HepG2 (cell line): Measurements from ENCODE around the gene CARHSP1. TPM values are rescaled to one million over a fixed set of nuclear protein-coding genes. Genes with fewer than 3 reads are reported as not detected.

Experiments used
- ATF7-NPFF ChIP-seq: sonication (generic); formaldehyde crosslinking; IDR thresholded peaks from 2 replicates; pipeline ENCODE4 v1.8.1; 2023; ENCODE audit warnings: mild to moderate bottlenecking, low read depth, missing genetic modification reagents, moderate library complexity
- EHMT2 ChIP-seq: fragments of 200-600 bp; sonication (generic); IDR thresholded peaks from 2 replicates; pipeline ENCODE4 v1.7.0; 2017; ENCODE audit warnings: antibody characterized with exemption, low read depth, low read length, borderline replicate concordance
- GZF1 ChIP-seq: sonication (generic); formaldehyde crosslinking; IDR thresholded peaks from 2 replicates; pipeline ENCODE4 v1.5.1; 2020; ENCODE audit warnings: mild to moderate bottlenecking, missing genetic modification reagents
- HOXA5 ChIP-seq: sonication (generic); formaldehyde crosslinking; IDR thresholded peaks from 2 replicates; pipeline ENCODE4 v1.4.0; 2020; ENCODE audit warnings: missing genetic modification reagents
- MED1 ChIP-seq: sonication (generic); formaldehyde crosslinking; IDR thresholded peaks from 2 replicates; pipeline ENCODE4 v1.4.0; 2020; ENCODE audit warnings: missing genetic modification reagents
- NBN ChIP-seq: fragments of 450-650 bp; conservative IDR thresholded peaks from 2 replicates; pipeline ENCODE4 v1.6.1; 2017
- SCMH1 ChIP-seq: sonication (generic); formaldehyde crosslinking; IDR thresholded peaks from 2 replicates; pipeline ENCODE4 v1.9.0; 2021; ENCODE audit warnings: missing genetic modification reagents, mild to moderate bottlenecking, borderline replicate concordance
- SSRP1 ChIP-seq: IDR thresholded peaks from 2 replicates; pipeline ENCODE4 v1.6.1; 2016; ENCODE audit warnings: control low read depth
- STAT6 ChIP-seq: sonication (generic); formaldehyde crosslinking; IDR thresholded peaks from 2 replicates; pipeline ENCODE4 v1.4.0; 2020; ENCODE audit warnings: missing genetic modification reagents, mild to moderate bottlenecking, borderline replicate concordance
- WIZ ChIP-seq: sonication (generic); formaldehyde crosslinking; IDR thresholded peaks from 2 replicates; pipeline ENCODE4 v1.5.1; 2020; ENCODE audit warnings: mild to moderate bottlenecking, missing genetic modification reagents
- ZNF225 ChIP-seq: sonication (generic); formaldehyde crosslinking; IDR thresholded peaks from 2 replicates; pipeline ENCODE4 v1.4.0; 2020; ENCODE audit warnings: mild to moderate bottlenecking, missing genetic modification reagents
- ZNF264 ChIP-seq: sonication (generic); formaldehyde crosslinking; IDR thresholded peaks from 2 replicates; pipeline ENCODE4 v1.4.0; 2020; ENCODE audit warnings: missing genetic modification reagents
- ZNF317 ChIP-seq: sonication (generic); formaldehyde crosslinking; IDR thresholded peaks from 2 replicates; pipeline ENCODE4 v1.5.0; 2020; ENCODE audit warnings: mild to moderate bottlenecking, missing genetic modification reagents
- ZNF326 ChIP-seq: sonication (generic); formaldehyde crosslinking; IDR thresholded peaks from 2 replicates; pipeline ENCODE4 v1.4.0; 2020; ENCODE audit warnings: missing genetic modification reagents, borderline replicate concordance
- ZNF431 ChIP-seq: sonication (generic); formaldehyde crosslinking; IDR thresholded peaks from 2 replicates; pipeline ENCODE4 v1.9.0; 2022; ENCODE audit warnings: missing genetic modification reagents, low read depth, mild to moderate bottlenecking, borderline replicate concordance
- ZNF557 ChIP-seq: sonication (generic); formaldehyde crosslinking; IDR thresholded peaks from 2 replicates; pipeline ENCODE4 v1.4.0; 2020; ENCODE audit warnings: missing genetic modification reagents
- ZNF672 ChIP-seq: sonication (generic); formaldehyde crosslinking; IDR thresholded peaks from 2 replicates; pipeline ENCODE4 v1.8.1; 2022; ENCODE audit warnings: missing genetic modification reagents
- ZSCAN12 ChIP-seq: sonication (generic); formaldehyde crosslinking; IDR thresholded peaks from 2 replicates; pipeline ENCODE4 v1.9.0; 2021; ENCODE audit warnings: mild to moderate bottlenecking, missing genetic modification reagents
- polyA plus RNA-seq, 8 experiments: library from polyadenylated mRNA; depleted of rRNA in 3 of 8; stranded (reverse) in 7 of 8; unstranded in 1 of 8; fragments of >200 nt; fragmentation: Illumina TruSeq in 4 of 8; extraction: Trizol in 4 of 8; gene quantifications; 2 replicates each; pipeline versions ENCODE4 v1.2.1 to v1.2.3, GENCODE V29; 2011 to 2016; ENCODE audit warnings: low read depth in 4 of 8, missing spikeins in 1 of 8, mixed read lengths in 1 of 8; ENCODE audit not compliant: insufficient read depth in 1 of 8
- total RNA-seq, 5 experiments: library from RNA; depleted of rRNA; stranded (reverse); fragments of >200 nt; fragmentation: Illumina TruSeq; extraction: Trizol; gene quantifications; 2 replicates each; pipeline ENCODE4 v1.2.3, GENCODE V29; 2016; ENCODE audit warnings: low read depth in 1 of 5
- TF ChIP-seq, protein P1 (sequence below): sonication (generic); formaldehyde crosslinking; IDR thresholded peaks from 2 replicates; pipeline ENCODE4 v1.9.0; 2021; ENCODE audit warnings: missing genetic modification reagents, mild to moderate bottlenecking, borderline replicate concordance
- TF ChIP-seq, protein P2 (sequence below): IDR thresholded peaks from 2 replicates; pipeline ENCODE4 v1.6.1; 2016; ENCODE audit warnings: missing compliant biosample characterization, missing genetic modification reagents, borderline replicate concordance
- TF ChIP-seq, protein P3 (sequence below): sonication (generic); formaldehyde crosslinking; IDR thresholded peaks from 2 replicates; pipeline ENCODE4 v1.8.1; 2023; ENCODE audit warnings: mild to moderate bottlenecking, moderate library complexity, missing genetic modification reagents

Gene CARHSP1
- total and polyA plus RNA-seq, 2 of the 13 experiments (the other 11 are each of a cell fraction or from before 2014, with no cell fraction given), result 173 to 345 TPM

- TF ChIP-seq, protein P1, sequence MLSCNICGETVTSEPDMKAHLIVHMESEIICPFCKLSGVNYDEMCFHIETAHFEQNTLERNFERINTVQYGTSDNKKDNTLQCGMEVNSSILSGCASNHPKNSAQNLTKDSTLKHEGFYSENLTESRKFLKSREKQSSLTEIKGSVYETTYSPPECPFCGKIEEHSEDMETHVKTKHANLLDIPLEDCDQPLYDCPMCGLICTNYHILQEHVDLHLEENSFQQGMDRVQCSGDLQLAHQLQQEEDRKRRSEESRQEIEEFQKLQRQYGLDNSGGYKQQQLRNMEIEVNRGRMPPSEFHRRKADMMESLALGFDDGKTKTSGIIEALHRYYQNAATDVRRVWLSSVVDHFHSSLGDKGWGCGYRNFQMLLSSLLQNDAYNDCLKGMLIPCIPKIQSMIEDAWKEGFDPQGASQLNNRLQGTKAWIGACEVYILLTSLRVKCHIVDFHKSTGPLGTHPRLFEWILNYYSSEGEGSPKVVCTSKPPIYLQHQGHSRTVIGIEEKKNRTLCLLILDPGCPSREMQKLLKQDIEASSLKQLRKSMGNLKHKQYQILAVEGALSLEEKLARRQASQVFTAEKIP (CRISPR knock-in tag), result no peak
- TF ChIP-seq MED1 (CRISPR knock-in tag), result peak; percentile 99
- peak; percentile 99 for TF ChIP-seq ZNF264
- no peak for TF ChIP-seq NBN
- TF ChIP-seq ATF7-NPFF, result peak; percentile 94
- TF ChIP-seq STAT6 (CRISPR knock-in tag), result peak; percentile 100
- TF ChIP-seq GZF1 (CRISPR knock-in tag), result peak; percentile 81; the same call in 1 of the 2 replicates
- TF ChIP-seq EHMT2, result peak; percentile 75; the same call in 1 of the 2 replicates
- TF ChIP-seq ZNF225, result peak; percentile 33
- peak; percentile 98 for TF ChIP-seq HOXA5 (CRISPR knock-in tag)
- peak; percentile 96 for TF ChIP-seq ZNF557 (CRISPR knock-in tag)
- TF ChIP-seq ZNF317, result peak; percentile 95
- TF ChIP-seq, protein P2, sequence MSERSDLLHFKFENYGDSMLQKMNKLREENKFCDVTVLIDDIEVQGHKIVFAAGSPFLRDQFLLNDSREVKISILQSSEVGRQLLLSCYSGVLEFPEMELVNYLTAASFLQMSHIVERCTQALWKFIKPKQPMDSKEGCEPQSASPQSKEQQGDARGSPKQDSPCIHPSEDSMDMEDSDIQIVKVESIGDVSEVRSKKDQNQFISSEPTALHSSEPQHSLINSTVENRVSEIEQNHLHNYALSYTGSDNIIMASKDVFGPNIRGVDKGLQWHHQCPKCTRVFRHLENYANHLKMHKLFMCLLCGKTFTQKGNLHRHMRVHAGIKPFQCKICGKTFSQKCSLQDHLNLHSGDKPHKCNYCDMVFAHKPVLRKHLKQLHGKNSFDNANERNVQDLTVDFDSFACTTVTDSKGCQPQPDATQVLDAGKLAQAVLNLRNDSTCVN (CRISPR knock-in tag), result peak; percentile 70; the same call in 1 of the 2 replicates
- TF ChIP-seq, protein P3, sequence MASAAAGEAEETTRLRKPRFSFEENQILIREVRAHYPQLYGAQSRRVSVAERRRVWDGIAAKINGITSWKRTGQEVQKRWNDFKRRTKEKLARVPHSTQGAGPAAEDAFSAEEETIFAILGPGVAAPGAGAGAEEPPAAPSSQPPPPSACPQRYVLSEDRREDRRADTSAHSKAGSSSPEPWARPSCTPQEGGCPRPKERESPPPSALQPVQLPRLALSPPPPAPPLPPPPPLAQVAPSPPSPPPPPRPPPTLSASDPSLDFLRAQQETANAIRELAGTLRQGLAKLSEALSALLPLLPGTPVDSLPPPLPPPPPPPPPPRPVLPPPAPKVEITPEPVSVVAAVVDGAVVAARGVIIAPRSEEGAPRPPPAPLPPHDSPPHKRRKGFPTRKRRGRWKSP (CRISPR knock-in tag), result no peak; the same call in 1 of the 2 replicates
- no peak for TF ChIP-seq SCMH1 (CRISPR knock-in tag)
- TF ChIP-seq ZNF431 (CRISPR knock-in tag), result peak; percentile 96
- peak; percentile 87 for TF ChIP-seq WIZ
- TF ChIP-seq ZNF326 (CRISPR knock-in tag), result peak; percentile 96
- TF ChIP-seq ZSCAN12 (CRISPR knock-in tag), result peak; percentile 93; the same call in 1 of the 2 replicates
- peak; percentile 98 for TF ChIP-seq ZNF672 (CRISPR knock-in tag)
- peak; percentile 95; the same call in 1 of the 2 replicates for TF ChIP-seq SSRP1
These were observed 5.0 kb downstream of the CARHSP1 start (continued) for GRCh38 chr16:8863594-8864424.
